Bronchial epithelial cell (primary cell): ENCODE data around the gene LAMTOR2. TPM values are rescaled to one million over a fixed set of nuclear protein-coding genes. Genes with fewer than 3 reads are reported as not detected.

Source experiments
- DNase-seq: peaks from one replicate; pipeline ENCODE4 v3.0.0-alpha.2; 2010; ENCODE audit warnings: low read depth
- FAIRE-seq: peaks from 2 replicates; lab custom pipeline; 2011; peaks lifted over from hg19 to GRCh38; lab: Jason Lieb, UNC
- H3K27me3 ChIP-seq: 2 replicates; pipeline ENCODE4 v1.5.1; 2011; ENCODE audit warnings: low read length; ENCODE audit not compliant: control insufficient read depth, insufficient read depth
- H3K36me3 ChIP-seq: 2 replicates; pipeline ENCODE4 v1.5.1; 2011; ENCODE audit warnings: low read length; ENCODE audit not compliant: control insufficient read depth, insufficient read depth
- H3K4me3 ChIP-seq: 2 replicates; pipeline ENCODE4 v1.5.1; 2011; ENCODE audit warnings: mild to moderate bottlenecking, low read depth, low read length, control low read depth
- CTCF ChIP-seq: IDR thresholded peaks from 2 replicates; pipeline ENCODE4 v1.5.1; 2011; ENCODE audit warnings: mild to moderate bottlenecking, moderate library complexity, low read length, control low read depth, inconsistent platforms; ENCODE audit not compliant: insufficient read depth, severe bottlenecking
- total RNA-seq: library from RNA; depleted of rRNA; stranded (reverse); fragments of >200 nt; gene quantifications from 2 replicates; pipeline ENCODE4 v1.2.1, GENCODE V29; 2014

The LAMTOR2 gene
- total RNA-seq, 1 donor from 2014 or later = 46.6 TPM

- H3K27me3 ChIP-seq = no peaks in the 10 kb centered on the region
- DNase-seq (no peak), FAIRE-seq (no peak)
- no peak for TF ChIP-seq CTCF
- H3K4me3 ChIP-seq = no peak overlapping the region
- H3K36me3 ChIP-seq = peaks cover 5% of the 10 kb centered on the region
Observed at GRCh38 chr1:156063997-156064285, 9.4 kb downstream of the LAMTOR2 start.

- TF ChIP-seq CTCF = no peak
- Histone ChIP-seq H3K27me3 (no peaks in the 10 kb centered on the region), H3K36me3 (peaks cover 7% of the 10 kb centered on the region), H3K4me3 (no peak overlapping the region)
- FAIRE-seq = no peak
- no peak for DNase-seq
Observed at GRCh38 chr1:156064615-156065014, 10.0 kb downstream of the LAMTOR2 start.

- no peaks in the 10 kb centered on the region for H3K27me3 ChIP-seq
- no peak for TF ChIP-seq CTCF
- FAIRE-seq (no peak), DNase-seq (no peak)
- no peak overlapping the region for H3K4me3 ChIP-seq
- H3K36me3 ChIP-seq = peaks cover 12% of the 10 kb centered on the region
Observed at GRCh38 chr1:156065212-156065611, 10.6 kb downstream of the LAMTOR2 start.

GRCh38 chr1:156065871-156066270 is 11.3 kb downstream of the LAMTOR2 start:
- no peak for FAIRE-seq
- DNase-seq = no peak
- H3K4me3 ChIP-seq = no peak overlapping the region
- no peak for TF ChIP-seq CTCF
- H3K36me3 ChIP-seq = peaks cover 12% of the 10 kb centered on the region
- no peaks in the 10 kb centered on the region for H3K27me3 ChIP-seq

- TF ChIP-seq CTCF = no peak
- DNase-seq (no peak), FAIRE-seq (no peak)
- H3K27me3 ChIP-seq = no peaks in the 10 kb centered on the region
- no peak overlapping the region for H3K4me3 ChIP-seq
- peaks cover 13% of the 10 kb centered on the region for H3K36me3 ChIP-seq
Observed at GRCh38 chr1:156067262-156067661, 12.7 kb downstream of the LAMTOR2 start.
